ENCODE data around the gene IP6K3.

The IP6K3 gene

GRCh38 chr6:33682341-33682740 lies 64.4 kb downstream of the IP6K3 start:
- no peaks in the 10 kb centered on the region for H3K79me2 ChIP-seq (ENCODE audit: low read length)
- H3K27ac ChIP-seq (ENCODE audit: low read length), result no peak overlapping the region
- H3K9me3 ChIP-seq (ENCODE audit: insufficient read depth, low read length), result no peaks in the 10 kb centered on the region
- no peaks in the 10 kb centered on the region for H3K27me3 ChIP-seq (ENCODE audit: low read depth, low read length)
- no peak overlapping the region for H3K4me2 ChIP-seq (ENCODE audit: low read length)
- H3K36me3 ChIP-seq (replicated peaks; ENCODE audit: low read depth, low read length), result peaks cover 3% of the 10 kb centered on the region
- no peak overlapping the region for H3K4me3 ChIP-seq (ENCODE audit: low read length)
- H3K9ac ChIP-seq (ENCODE audit: low read length), result no peak overlapping the region
- H3K4me1 ChIP-seq (ENCODE audit: low read length), result no peaks in the 10 kb centered on the region
- no peaks in the 10 kb centered on the region for H4K20me1 ChIP-seq (ENCODE audit: insufficient read depth, low read length)
- TF ChIP-seq EZH2phosphoT487 (IDR thresholded peaks at IDR 0.05; ENCODE audit: low read depth), result no peak
- no peak for TF ChIP-seq CTCF (IDR thresholded peaks at IDR 0.05; ENCODE audit: low read depth, low read length)
- H2AFZ ChIP-seq (ENCODE audit: low read depth, low read length), result no peak overlapping the region

DNA sequence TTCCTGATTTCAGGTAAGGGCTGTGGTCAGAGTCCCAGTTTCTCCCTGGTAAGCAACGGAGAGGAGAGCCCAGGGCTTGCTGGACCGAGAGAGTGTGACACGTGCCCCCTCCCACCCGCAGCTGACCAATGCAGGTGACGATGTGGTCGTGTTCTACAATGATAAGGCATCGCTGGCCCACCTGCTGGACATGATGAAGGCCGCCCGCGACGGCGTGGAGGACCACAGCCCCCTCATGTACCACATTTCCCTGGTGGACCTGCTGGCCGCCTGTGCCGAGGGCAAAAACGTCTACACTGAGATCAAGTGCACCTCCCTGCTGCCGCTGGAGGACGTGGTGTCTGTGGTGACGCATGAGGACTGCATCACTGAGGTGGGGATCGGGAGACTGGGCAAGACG lies 66.9 kb downstream of the IP6K3 start:
- Histone ChIP-seq H3K9ac (ENCODE audit: low read length) (no peak overlapping the region), H3K79me2 (ENCODE audit: low read length) (no peaks in the 10 kb centered on the region), H3K27me3 (ENCODE audit: low read depth, low read length) (no peaks in the 10 kb centered on the region), H3K4me1 (ENCODE audit: low read length) (no peaks in the 10 kb centered on the region), H3K4me2 (ENCODE audit: low read length) (no peak overlapping the region), H4K20me1 (ENCODE audit: insufficient read depth, low read length) (no peaks in the 10 kb centered on the region), H2AFZ (ENCODE audit: low read depth, low read length) (no peak overlapping the region), H3K36me3 (replicated peaks; ENCODE audit: low read depth, low read length) (peaks cover 3% of the 10 kb centered on the region), H3K4me3 (ENCODE audit: low read length) (no peak overlapping the region), H3K9me3 (ENCODE audit: insufficient read depth, low read length) (no peaks in the 10 kb centered on the region), H3K27ac (ENCODE audit: low read length) (no peak overlapping the region)
- TF ChIP-seq EZH2phosphoT487 (IDR thresholded peaks at IDR 0.05; ENCODE audit: low read depth) (no peak), CTCF (IDR thresholded peaks at IDR 0.05; ENCODE audit: low read depth, low read length) (no peak)

DNA sequence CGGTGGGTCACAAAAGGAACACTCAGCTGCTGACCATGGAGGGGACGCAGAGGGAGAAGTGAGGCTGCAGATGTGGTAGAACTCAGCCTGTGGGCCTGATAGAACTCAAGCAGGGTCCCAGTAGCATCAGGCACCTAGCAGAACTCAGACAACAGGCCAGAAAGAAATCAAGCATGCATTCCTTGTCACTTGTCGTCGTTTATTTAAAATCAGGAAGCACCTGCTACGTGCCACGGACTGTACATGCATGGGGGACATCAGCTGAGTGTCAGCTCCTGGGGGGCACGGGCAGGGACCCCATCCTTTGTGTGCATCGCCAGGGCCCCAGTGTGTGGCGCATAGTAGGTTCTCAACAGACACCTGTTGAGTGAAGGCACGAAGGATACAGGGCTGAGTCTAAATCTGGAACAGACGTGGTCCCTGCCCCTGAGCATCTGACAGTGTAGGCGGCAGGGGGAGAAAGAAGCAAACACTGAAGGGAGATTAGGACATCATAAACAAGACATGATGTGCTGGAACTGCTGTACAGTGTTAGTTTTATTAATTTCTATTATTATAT lies 67.7 kb downstream of the IP6K3 start:
- H3K27me3 ChIP-seq (ENCODE audit: low read depth, low read length), result no peaks in the 10 kb centered on the region
- H3K9ac ChIP-seq (ENCODE audit: low read length), result no peak overlapping the region
- H3K27ac ChIP-seq (ENCODE audit: low read length), result no peak overlapping the region
- H3K4me1 ChIP-seq (ENCODE audit: low read length), result no peaks in the 10 kb centered on the region
- H3K4me3 ChIP-seq (ENCODE audit: low read length), result no peak overlapping the region
- no peak overlapping the region for H2AFZ ChIP-seq (ENCODE audit: low read depth, low read length)
- peaks cover 3% of the 10 kb centered on the region for H3K36me3 ChIP-seq (replicated peaks; ENCODE audit: low read depth, low read length)
- H4K20me1 ChIP-seq (ENCODE audit: insufficient read depth, low read length), result no peaks in the 10 kb centered on the region
- no peaks in the 10 kb centered on the region for H3K79me2 ChIP-seq (ENCODE audit: low read length)
- no peak overlapping the region for H3K4me2 ChIP-seq (ENCODE audit: low read length)
- TF ChIP-seq EZH2phosphoT487 (IDR thresholded peaks at IDR 0.05; ENCODE audit: low read depth), result no peak
- TF ChIP-seq CTCF (IDR thresholded peaks at IDR 0.05; ENCODE audit: low read depth, low read length), result no peak
- H3K9me3 ChIP-seq (ENCODE audit: insufficient read depth, low read length), result no peaks in the 10 kb centered on the region

DNA sequence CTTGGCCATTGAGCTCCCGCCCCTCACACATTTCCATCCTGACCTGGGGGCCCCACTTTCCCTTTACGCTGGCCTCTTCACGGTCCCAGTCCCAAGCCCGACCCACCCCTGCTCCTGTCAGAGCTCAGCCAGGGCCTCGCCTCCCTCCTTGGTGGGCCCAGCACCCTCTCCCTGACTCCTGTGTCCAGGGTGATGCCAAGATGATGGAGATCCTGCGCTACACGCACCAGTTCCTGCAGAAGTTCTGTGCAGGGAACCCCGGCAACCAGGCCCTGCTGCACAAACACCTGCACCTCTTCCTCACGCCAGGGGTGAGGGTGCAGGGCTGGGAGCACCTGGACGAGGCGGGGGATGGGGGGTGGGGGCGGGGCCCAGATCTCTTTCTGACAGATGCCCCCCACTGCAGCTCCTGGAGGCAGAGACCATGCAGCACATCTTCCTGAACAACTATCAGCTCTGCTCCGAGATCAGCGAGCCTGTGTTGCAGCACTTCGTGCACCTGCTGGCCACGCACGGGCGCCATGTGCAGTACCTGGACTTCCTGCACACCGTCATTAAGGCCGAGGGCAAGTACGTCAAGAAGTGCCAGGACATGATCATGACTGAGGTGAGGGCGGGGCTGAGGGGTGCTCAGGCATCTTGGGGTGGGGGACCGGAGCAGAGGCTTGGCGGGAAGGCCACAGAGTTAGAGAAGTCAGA lies 68.3 kb downstream of the IP6K3 start:
- no peak overlapping the region for H3K27ac ChIP-seq (ENCODE audit: low read length)
- no peaks in the 10 kb centered on the region for H3K27me3 ChIP-seq (ENCODE audit: low read depth, low read length)
- no peak overlapping the region for H3K4me3 ChIP-seq (ENCODE audit: low read length)
- no peaks in the 10 kb centered on the region for H3K9me3 ChIP-seq (ENCODE audit: insufficient read depth, low read length)
- H3K4me2 ChIP-seq (ENCODE audit: low read length), result no peak overlapping the region
- TF ChIP-seq EZH2phosphoT487 (IDR thresholded peaks at IDR 0.05; ENCODE audit: low read depth) (no peak), CTCF (IDR thresholded peaks at IDR 0.05; ENCODE audit: low read depth, low read length) (no peak)
- H2AFZ ChIP-seq (ENCODE audit: low read depth, low read length), result no peak overlapping the region
- H3K4me1 ChIP-seq (ENCODE audit: low read length), result no peaks in the 10 kb centered on the region
- no peaks in the 10 kb centered on the region for H4K20me1 ChIP-seq (ENCODE audit: insufficient read depth, low read length)
- no peaks in the 10 kb centered on the region for H3K79me2 ChIP-seq (ENCODE audit: low read length)
- no peak overlapping the region for H3K9ac ChIP-seq (ENCODE audit: low read length)
- H3K36me3 ChIP-seq (replicated peaks; ENCODE audit: low read depth, low read length), result peaks cover 3% of the 10 kb centered on the region

Data from OCI-LY3 (cell line).